Uterus (tissue), 2 donors: ENCODE data around the gene LRRC56.

ENCODE experiments used
- CTCF ChIP-seq, 4 experiments: fragments of 200-600 bp in 2 of 4; fragments of 450-650 bp in 2 of 4; sonication (generic) in 2 of 4; IDR thresholded peaks; one replicate each; pipeline ENCODE4 v1.5.1; 2016 to 2019; ENCODE audit warnings: antibody characterized with exemption in 4 of 4, mild to moderate bottlenecking in 2 of 4, moderate library complexity in 1 of 4
- POLR2A ChIP-seq, 2 donors: fragments of 450-650 bp; IDR thresholded peaks; one replicate each; pipeline ENCODE4 v1.6.1; 2016; ENCODE audit warnings: antibody characterized with exemption in 2 of 2, mild to moderate bottlenecking in 1 of 2, moderate library complexity in 1 of 2

GRCh38 chr11:495537-495931 lies 41.8 kb upstream of the LRRC56 start:
- TF ChIP-seq CTCF (IDR thresholded peaks at IDR 0.05), result no peak
- no peak for TF ChIP-seq POLR2A (IDR thresholded peaks at IDR 0.05)
